ENCODE measurements around the gene FGF7.

GRCh38 chr15:49387471-49387870, 35.6 kb upstream of the FGF7 start:
- TF ChIP-seq CTCF (IDR thresholded peaks at IDR 0.05) (no peak), POLR2AphosphoS5 (IDR thresholded peaks at IDR 0.05; ENCODE audit: insufficient read depth in 1 of 2, low read depth in 1 of 2) (no peak)
